Endothelial cell of umbilical vein (primary cell): ENCODE measurements around the gene ARSB. TPM values are rescaled to one million over a fixed set of nuclear protein-coding genes. Genes with fewer than 3 reads are reported as not detected.

Experiments used
- BruUV-seq: library from RNA; stranded (reverse); fragments of 400-500 nt; replicated peaks from 2 replicates; lab custom pipeline; 2021; lab: Mats Ljungman, UMichigan
- CTCF ChIA-PET: fragments of 300-600, 350-600 bp; sonication (Branson Sonifier 250); formaldehyde crosslinking; loops from one replicate; lab custom pipeline; 2021; ENCODE audit warnings: antibody characterized with exemption, inconsistent platforms; lab: Charles Lee
- POLR2A ChIA-PET: fragments of 300-600, 350-600 bp; sonication (Branson Sonifier 250); formaldehyde crosslinking; loops from one replicate; lab custom pipeline; 2021; ENCODE audit warnings: antibody characterized with exemption, inconsistent platforms; lab: Charles Lee
- DNase-seq: peaks from one replicate; pipeline ENCODE4 v3.0.0-alpha.2; 2011; ENCODE audit warnings: low read depth, low spot score
- FAIRE-seq: peaks from 2 replicates; lab custom pipeline; 2011; peaks lifted over from hg19 to GRCh38; lab: Jason Lieb, UNC
- H2AFZ ChIP-seq: 2 replicates; pipeline ENCODE4 v1.6.0; 2012; ENCODE audit warnings: low read depth, low read length, control low read depth, inconsistent platforms
- H3K27ac ChIP-seq: 2 replicates; pipeline ENCODE4 v1.5.1; 2011; ENCODE audit warnings: low read depth, mild to moderate bottlenecking, control low read depth, low read length, moderate library complexity; ENCODE audit not compliant: insufficient read depth
- H3K27me3 ChIP-seq, 2 experiments: 2 replicates each; pipeline versions ENCODE4 v1.6.0 to v1.6.1; 2011; ENCODE audit warnings: low read length in 2 of 2, mixed read lengths in 1 of 2; ENCODE audit not compliant: control insufficient read depth in 2 of 2, insufficient read depth in 2 of 2
- H3K36me3 ChIP-seq, 2 experiments: 2 replicates in 1 of 2; 3 replicates in 1 of 2; pipeline ENCODE4 v1.5.1; 2011; ENCODE audit warnings: low read length in 2 of 2, mild to moderate bottlenecking in 1 of 2, moderate library complexity in 1 of 2; ENCODE audit not compliant: control insufficient read depth in 2 of 2, insufficient read depth in 2 of 2; ENCODE audit errors: extremely low read depth in 1 of 2
- H3K4me1 ChIP-seq: 3 replicates; pipeline ENCODE4 v1.5.1; 2011; ENCODE audit warnings: mild to moderate bottlenecking, low read length; ENCODE audit not compliant: control insufficient read depth, insufficient read depth; ENCODE audit errors: extremely low read depth
- H3K4me2 ChIP-seq: 2 replicates; pipeline ENCODE4 v1.6.1; 2011; ENCODE audit warnings: low read length, control low read depth, mixed read lengths; ENCODE audit not compliant: insufficient read depth
- H3K4me3 ChIP-seq, 3 experiments: fragments of 200-600 bp in 1 of 3; sonication (generic), shearing (Covaris generic) in 1 of 3; replicated peaks in 1 of 3; 2 replicates each; pipeline ENCODE4 v1.5.1; 2011 to 2016; ENCODE audit warnings: control low read depth in 3 of 3, low read length in 3 of 3, mild to moderate bottlenecking in 2 of 3, inconsistent platforms in 1 of 3, low read depth in 1 of 3, moderate library complexity in 1 of 3; ENCODE audit not compliant: insufficient read depth in 1 of 3
- H3K79me2 ChIP-seq: 2 replicates; pipeline ENCODE4 v1.6.0; 2012; ENCODE audit warnings: low read length, inconsistent platforms; ENCODE audit not compliant: control insufficient read depth, insufficient read depth
- H3K9ac ChIP-seq: replicated peaks from 2 replicates; pipeline ENCODE3; 2011; ENCODE audit warnings: low read length, control low read depth; ENCODE audit not compliant: insufficient read depth; ENCODE audit errors: extremely low read depth
- H3K9me1 ChIP-seq: replicated peaks from 3 replicates; pipeline ENCODE4 v1.6.0; 2011; ENCODE audit warnings: mild to moderate bottlenecking, low read length; ENCODE audit not compliant: control insufficient read depth, insufficient read depth; ENCODE audit errors: extremely low read depth
- H3K9me3 ChIP-seq: replicated peaks from 2 replicates; pipeline ENCODE4 v1.5.1; 2012; ENCODE audit warnings: low read length, inconsistent platforms; ENCODE audit not compliant: control insufficient read depth, insufficient read depth
- H4K20me1 ChIP-seq: replicated peaks from 2 replicates; pipeline ENCODE3; 2011; ENCODE audit warnings: mild to moderate bottlenecking, low read length; ENCODE audit not compliant: control insufficient read depth, insufficient read depth; ENCODE audit errors: extremely low read depth
- EZH2 ChIP-seq: IDR thresholded peaks from 2 replicates; pipeline ENCODE4 v1.6.1; 2012; ENCODE audit warnings: borderline replicate concordance, low read depth, mild to moderate bottlenecking, moderate library complexity, low read length, inconsistent platforms; ENCODE audit not compliant: severe bottlenecking
- FOS ChIP-seq: IDR thresholded peaks from 2 replicates; pipeline ENCODE4 v1.6.1; 2011; ENCODE audit warnings: mild to moderate bottlenecking, low read length, moderate library complexity, borderline replicate concordance; ENCODE audit not compliant: insufficient read depth
- GATA2 ChIP-seq: IDR thresholded peaks from 2 replicates; pipeline ENCODE4 v1.7.0; 2011; ENCODE audit warnings: low read depth, mild to moderate bottlenecking, moderate library complexity, mixed read lengths, low read length; ENCODE audit not compliant: insufficient read length, insufficient read depth
- MYC ChIP-seq: IDR thresholded peaks from one replicate; pipeline ENCODE4 v1.6.1; 2011; ENCODE audit warnings: mild to moderate bottlenecking, low read depth, low read length
- POLR2AphosphoS5 ChIP-seq: IDR thresholded peaks from 2 replicates; pipeline ENCODE4 v1.6.1; 2012; ENCODE audit warnings: low read depth, mild to moderate bottlenecking, control low read depth, low read length, moderate library complexity; ENCODE audit not compliant: insufficient read depth
- dilution Hi-C: fragments of 300-500 bp; cut with MboI; formaldehyde crosslinking; loops from one replicate; pipeline ENCODE4 v1.15.0; 2019; ENCODE audit warnings: low sequenced_read_pairs; ENCODE audit not compliant: extremely low pct_ligation_motif_present
- intact Hi-C: fragments of 100-400 bp; cut with micrococcal nuclease; formaldehyde crosslinking; loops from one replicate; pipeline ENCODE4 v1.10.0; 2022
- polyA plus RNA-seq, 4 experiments: library from polyadenylated mRNA; depleted of rRNA in 3 of 4; stranded (reverse) in 3 of 4; unstranded in 1 of 4; fragments of >200 nt; gene quantifications; 2 replicates each; pipeline versions ENCODE4 v1.2.1 to v1.2.3, GENCODE V29; 2011 to 2012; ENCODE audit warnings: missing spikeins in 1 of 4
- total RNA-seq: library from RNA; stranded (reverse); gene quantifications from 2 replicates; pipeline ENCODE4 v1.2.3, GENCODE V29; 2021
- TF ChIP-seq, protein P1 (sequence below), 2 donors: IDR thresholded peaks; 1 replicate in 1 of 2; 2 replicates in 1 of 2; pipeline ENCODE4 v1.5.1; 2011; ENCODE audit warnings: low read length in 2 of 2, mild to moderate bottlenecking in 2 of 2, moderate library complexity in 2 of 2, control low read depth in 1 of 2, inconsistent platforms in 1 of 2, low read depth in 1 of 2; ENCODE audit not compliant: insufficient read depth in 1 of 2; ENCODE audit errors: extremely low read depth in 1 of 2

Gene ARSB
- total and polyA plus RNA-seq, 2 donors (not counting 3 experiments of a cell fraction or from before 2014, with no cell fraction given): 17.2 to 25.8 TPM

DNA sequence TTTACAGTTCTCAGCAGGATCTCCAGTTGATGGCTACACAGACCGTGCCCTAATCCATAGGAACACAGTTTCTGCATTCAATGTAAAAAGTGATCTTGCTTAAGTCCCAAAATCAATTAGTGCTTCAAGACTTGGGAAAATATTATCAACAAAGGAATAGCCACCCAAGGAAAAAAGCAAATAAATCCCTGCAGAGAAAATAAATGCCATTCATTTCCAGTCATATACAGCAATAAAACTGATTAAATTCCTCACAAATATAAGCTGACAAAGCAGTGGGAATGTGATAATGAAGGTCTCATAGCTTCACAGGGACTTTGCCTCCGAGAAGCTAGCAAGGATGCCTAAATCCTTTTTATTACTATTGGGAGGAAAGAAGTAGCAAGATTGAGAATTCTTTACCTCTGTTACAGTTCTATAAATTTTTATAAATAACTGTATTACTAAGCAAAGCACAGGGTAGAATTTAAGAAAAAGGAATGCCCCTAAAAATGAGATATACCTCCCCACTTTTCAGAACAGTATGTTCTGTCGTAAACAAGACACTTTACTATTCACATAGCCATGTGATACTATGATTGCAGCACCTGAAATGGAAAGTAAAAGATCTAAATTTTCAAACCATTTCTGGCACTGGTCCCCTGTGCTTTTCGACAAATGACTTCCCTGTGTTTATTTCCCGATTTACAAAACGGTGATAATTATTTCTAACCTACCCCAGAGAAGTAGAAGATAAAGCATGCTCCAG lies 59.8 kb downstream of the ARSB start:
- dilution Hi-C loops: no loop called here
- intact Hi-C loops: no loop called here
- no peak overlapping the region for H3K9ac ChIP-seq
- TF ChIP-seq, protein P1, sequence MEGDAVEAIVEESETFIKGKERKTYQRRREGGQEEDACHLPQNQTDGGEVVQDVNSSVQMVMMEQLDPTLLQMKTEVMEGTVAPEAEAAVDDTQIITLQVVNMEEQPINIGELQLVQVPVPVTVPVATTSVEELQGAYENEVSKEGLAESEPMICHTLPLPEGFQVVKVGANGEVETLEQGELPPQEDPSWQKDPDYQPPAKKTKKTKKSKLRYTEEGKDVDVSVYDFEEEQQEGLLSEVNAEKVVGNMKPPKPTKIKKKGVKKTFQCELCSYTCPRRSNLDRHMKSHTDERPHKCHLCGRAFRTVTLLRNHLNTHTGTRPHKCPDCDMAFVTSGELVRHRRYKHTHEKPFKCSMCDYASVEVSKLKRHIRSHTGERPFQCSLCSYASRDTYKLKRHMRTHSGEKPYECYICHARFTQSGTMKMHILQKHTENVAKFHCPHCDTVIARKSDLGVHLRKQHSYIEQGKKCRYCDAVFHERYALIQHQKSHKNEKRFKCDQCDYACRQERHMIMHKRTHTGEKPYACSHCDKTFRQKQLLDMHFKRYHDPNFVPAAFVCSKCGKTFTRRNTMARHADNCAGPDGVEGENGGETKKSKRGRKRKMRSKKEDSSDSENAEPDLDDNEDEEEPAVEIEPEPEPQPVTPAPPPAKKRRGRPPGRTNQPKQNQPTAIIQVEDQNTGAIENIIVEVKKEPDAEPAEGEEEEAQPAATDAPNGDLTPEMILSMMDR (IDR thresholded peaks at IDR 0.05; ENCODE audit: extremely low read depth in 1 of 2, insufficient read depth in 1 of 2, low read depth in 1 of 2, low read length in 2 of 2): no peak
- TF ChIP-seq FOS (no peak), MYC (no peak), EZH2 (no peak), POLR2AphosphoS5 (no peak), GATA2 (no peak)
- no TSS peak for BruUV-seq
- no peak overlapping the region for H3K27ac ChIP-seq
- no peaks in the 10 kb centered on the region for H3K79me2 ChIP-seq
- H3K9me1 ChIP-seq: peaks cover 3% of the 10 kb centered on the region
- H3K4me2 ChIP-seq: no peak overlapping the region
- H3K27me3 ChIP-seq: no peaks in the 10 kb centered on the region
- no peaks in the 10 kb centered on the region for H3K36me3 ChIP-seq
- H3K4me3 ChIP-seq: no peak overlapping the region
- no peak overlapping the region for H2AFZ ChIP-seq
- ChIA-PET CTCF (no interaction called here), POLR2A (no interaction called here)
- no peaks in the 10 kb centered on the region for H4K20me1 ChIP-seq
- H3K4me1 ChIP-seq: peaks cover 3% of the 10 kb centered on the region
- DNase-seq (no peak), FAIRE-seq (no peak)
- no peaks in the 10 kb centered on the region for H3K9me3 ChIP-seq
